GM18526 (cell line): ENCODE measurements around the gene ZBTB4.

Experiments
- POLR2A ChIP-seq: IDR thresholded peaks from 3 replicates; pipeline ENCODE4 v1.6.1; 2011; ENCODE audit not compliant: insufficient read length; ENCODE audit errors: extremely low read depth

Gene ZBTB4

DNA sequence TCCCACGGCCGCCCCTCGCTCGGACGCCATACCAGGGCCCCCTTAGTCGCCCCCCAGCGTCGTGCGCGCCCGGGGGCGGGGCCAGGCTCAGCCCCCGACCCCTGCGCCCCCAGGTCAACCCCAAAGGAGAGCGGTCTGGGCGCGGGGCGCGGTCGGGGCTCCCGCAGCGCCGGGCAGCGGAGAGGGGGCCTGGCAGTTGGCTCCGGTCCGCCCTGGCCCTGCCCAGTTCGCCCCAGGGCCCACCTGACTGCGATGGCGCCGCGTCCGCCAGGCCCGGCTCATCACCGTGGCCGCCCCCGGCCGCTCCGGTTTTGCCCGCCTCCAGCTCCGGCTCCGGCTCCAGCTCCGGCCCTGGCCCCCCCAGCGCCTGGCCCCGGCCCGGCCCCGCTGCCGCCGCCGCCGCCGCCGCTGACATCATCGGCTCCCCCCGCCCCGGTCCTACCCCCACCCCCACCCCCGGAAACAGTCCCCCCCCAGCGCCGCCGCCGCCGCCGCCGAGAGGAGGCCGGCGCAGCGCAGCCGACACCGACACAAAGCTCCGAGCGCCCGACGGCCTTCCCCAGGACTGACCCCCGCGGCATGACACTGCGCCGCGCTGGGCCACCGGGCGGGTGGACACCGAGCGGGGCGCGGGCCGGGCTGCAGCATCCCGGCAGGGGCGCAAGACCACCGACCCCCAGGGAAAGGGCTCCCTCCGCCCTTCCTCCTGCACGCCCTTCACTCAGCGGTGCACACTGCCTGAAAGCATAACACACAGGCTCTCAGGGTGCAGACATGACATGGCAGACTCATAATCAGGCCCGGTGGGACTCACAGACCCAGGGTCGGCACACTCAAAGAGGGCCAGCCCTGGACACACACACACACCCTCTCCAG lies at the start of gene ZBTB4:
ZBTB4 (minus strand) TSS at position 419 of the 876 bp plus-strand sequence. CDS start 12,830 bp downstream, outside the sequence.
- TF ChIP-seq POLR2A = peak; percentile 39

- no peak for TF ChIP-seq POLR2A
Measured at GRCh38 chr17:7528842-7529241, 49.4 kb upstream of the ZBTB4 start.

DNA sequence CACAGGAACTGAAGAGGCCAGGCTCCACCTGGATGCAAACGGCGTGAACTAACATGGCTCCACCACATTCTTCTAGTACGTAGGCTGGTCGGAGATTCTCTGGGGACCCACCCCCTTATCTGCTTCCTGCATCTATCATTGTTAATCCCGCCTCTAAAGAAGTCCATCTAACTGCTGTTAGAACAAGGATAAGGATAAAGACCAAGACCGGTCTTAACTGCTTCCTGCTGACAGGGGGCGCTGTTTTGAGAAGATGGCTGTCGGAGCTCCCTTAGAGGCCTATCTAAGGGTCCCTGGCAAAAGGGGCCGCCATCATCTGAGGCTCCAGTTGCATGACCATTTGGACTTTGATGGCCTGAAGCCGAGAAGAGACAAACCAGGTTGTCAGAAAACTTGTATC lies 43.6 kb upstream of the ZBTB4 start:
- TF ChIP-seq POLR2A = no peak

DNA sequence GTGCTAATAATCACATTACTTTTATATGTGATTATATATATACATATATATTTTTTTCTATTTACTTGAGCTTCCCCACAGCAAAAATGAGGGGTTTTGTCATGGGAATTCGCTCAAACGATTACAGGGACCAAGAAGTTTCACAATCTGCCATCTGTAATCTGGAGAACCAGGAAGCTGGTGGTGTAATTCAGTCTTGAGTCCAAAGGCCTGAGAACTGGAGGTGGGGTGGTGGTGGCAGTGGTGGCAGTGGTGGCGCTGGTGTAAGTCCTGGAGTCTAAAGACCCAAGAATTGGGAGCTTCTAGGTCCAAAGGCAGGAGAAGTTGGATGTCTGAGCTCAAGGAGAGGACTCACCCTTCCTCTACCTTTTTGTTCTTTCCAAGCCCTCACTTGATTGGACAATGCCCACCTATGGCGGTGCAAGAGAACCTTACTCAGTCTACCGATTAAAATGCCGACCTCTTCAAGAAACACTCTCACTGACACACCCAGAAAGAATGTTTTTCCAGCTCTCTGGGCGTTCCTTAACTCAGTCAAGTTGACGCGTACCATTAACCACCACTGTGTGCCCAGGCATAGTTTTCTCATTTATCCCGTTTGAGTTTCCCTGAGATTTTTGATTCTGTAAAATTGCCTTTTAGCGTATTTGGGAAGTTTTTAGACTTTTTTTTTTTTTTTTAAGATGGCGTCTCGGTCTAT lies 36.6 kb upstream of the ZBTB4 start:
- no peak for TF ChIP-seq POLR2A

- no peak for TF ChIP-seq POLR2A
Measured at GRCh38 chr17:7513850-7514419, 34.5 kb upstream of the ZBTB4 start.

- TF ChIP-seq POLR2A = no peak
Measured at GRCh38 chr17:7512824-7513540, 33.6 kb upstream of the ZBTB4 start.

DNA sequence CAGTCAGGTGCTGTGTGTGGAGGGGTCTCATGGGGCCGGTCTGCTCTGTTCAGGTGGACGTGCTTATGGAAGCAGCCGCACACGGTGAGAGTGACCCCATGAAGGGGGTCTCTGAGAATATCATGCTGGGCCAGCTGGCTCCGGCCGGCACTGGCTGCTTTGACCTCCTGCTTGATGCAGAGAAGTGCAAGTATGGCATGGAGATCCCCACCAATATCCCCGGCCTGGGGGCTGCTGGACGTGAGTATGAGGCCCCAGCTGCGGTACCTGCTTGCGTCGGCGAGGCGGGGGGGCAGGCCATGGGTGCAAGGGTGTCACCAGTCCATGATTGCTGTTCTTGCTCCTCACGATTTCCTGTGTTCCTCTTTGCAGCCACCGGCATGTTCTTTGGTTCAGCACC lies 32.7 kb upstream of the ZBTB4 start:
- no peak for TF ChIP-seq POLR2A

- TF ChIP-seq POLR2A = no peak
Measured at GRCh38 chr17:7511108-7511507, 31.7 kb upstream of the ZBTB4 start.

DNA sequence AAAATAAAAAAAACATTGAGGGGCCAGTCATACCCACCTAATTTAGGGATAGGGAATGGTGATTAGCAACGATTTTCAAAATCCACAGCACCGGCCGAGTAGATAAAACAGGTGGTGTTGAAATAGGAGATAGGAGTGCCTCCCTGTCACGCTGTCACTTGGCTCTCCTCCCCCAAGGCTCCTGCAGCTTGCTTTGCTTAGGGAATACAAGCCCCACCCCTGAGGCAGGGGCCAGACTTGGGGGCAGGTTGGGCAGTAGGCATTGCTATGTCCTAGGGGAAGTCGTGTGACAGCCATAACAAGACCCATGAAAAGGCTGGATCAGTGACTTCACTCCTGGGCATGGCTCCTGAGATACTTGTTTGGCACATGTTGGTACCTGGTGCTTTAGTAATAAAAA lies 30.5 kb upstream of the ZBTB4 start:
- no peak for TF ChIP-seq POLR2A

DNA sequence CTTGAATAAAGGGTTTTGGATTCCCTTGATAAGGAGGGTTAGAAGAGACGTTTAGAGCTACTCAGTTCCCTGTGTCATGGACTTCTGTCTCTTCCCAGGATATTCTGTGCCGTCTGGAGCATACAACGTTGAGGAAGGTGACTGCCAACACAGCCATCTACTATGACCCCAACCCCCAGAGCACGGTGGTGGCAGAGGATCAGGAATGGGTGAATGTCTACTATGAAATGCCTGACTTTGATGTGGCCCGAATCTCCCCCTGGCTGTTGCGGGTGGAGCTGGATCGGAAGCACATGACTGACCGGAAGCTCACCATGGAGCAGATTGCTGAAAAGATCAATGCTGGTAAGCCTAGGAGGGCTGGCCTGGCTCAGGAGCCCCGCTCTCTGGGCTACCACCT lies 29.4 kb upstream of the ZBTB4 start:
- no peak for TF ChIP-seq POLR2A

GRCh38 chr17:7508145-7508544 lies 28.7 kb upstream of the ZBTB4 start:
- TF ChIP-seq POLR2A = no peak

DNA sequence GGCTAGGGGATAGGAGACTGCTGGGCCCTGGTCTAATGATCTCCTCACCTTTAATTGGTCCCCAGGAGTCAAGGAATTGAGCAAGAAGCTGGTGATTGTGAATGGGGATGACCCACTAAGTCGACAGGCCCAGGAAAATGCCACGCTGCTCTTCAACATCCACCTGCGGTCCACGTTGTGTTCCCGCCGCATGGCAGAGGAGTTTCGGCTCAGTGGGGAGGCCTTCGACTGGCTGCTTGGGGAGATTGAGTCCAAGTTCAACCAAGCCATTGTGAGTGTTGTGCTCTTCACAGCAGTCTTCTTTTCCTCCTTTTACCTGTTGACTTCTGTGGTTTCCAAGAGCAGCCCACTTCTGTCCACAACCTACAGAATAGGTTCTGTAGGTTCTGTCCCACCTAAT lies 24.1 kb upstream of the ZBTB4 start:
- no peak for TF ChIP-seq POLR2A

DNA sequence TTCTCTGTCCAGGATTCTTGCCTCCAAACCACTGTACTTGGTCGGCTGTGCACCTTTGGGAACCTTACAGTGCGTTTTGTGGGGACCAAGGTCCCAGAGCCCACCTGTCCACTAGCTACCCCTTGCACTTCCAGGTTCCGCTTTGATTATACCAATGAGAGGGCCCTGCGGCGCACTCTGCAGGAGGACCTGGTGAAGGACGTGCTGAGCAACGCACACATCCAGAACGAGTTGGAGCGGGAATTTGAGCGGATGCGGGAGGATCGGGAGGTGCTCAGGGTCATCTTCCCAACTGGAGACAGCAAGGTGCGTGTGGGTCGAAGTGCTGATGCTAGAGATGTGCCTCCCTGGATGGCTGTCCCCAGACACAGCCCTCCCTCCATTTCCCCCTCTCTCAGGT lies 23.6 kb upstream of the ZBTB4 start:
- TF ChIP-seq POLR2A = no peak

- TF ChIP-seq POLR2A = no peak
Measured at GRCh38 chr17:7502171-7502847, 22.9 kb upstream of the ZBTB4 start.

DNA sequence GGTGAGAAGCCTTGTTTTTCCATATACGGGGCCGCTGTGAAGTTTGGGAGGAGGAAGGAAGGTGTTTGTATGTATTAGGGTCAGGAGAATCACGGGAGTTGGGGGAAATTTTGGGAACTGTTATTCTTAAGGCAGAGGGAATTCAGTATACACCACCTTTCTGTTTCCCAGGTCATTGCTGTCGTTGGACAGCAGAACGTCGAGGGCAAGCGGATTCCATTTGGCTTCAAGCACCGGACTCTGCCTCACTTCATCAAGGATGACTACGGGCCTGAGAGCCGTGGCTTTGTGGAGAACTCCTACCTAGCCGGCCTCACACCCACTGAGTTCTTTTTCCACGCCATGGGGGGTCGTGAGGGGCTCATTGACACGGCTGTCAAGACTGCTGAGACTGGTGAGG lies 22.3 kb upstream of the ZBTB4 start:
- TF ChIP-seq POLR2A = no peak
